ENCODE results near the gene VMP1.

VMP1 gene

DNA sequence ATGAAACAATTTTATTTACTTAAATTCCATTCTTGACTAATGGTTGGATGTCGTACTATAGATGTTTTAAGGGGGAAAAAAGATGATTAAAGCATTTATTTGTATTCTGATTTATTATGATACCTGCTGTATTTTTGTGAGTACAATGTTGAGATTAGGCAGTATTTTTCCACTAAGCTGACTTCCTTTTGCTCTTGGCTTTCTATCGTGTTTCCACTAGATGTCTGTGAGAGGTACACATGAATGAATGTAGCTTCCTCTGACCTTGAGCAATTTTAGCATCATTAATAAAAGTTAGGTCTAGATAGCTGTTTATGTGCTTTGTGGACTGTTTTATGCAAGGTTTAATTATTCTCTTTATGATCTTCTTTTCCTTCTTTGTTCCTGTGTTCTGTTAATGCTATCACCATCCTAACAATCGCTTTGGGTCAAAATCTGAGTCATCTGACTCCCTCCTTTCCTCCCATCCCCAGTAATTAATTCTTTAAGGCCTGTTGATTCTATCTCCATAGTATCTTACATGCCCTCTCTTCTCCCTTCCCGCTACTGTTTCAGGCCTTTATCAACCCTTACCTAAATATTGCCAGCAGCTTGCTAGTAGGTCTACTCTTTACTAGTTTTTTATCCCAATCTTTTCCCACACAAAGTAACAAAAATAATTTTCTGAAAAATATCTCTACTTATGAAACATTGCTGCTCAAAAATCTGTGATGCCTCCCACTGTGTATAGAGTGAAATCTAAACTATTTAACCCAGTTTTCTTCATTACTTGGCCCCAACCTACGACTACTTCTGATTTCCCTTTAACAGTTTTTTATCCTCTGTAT lies 76.0 kb downstream of the VMP1 start (continued):
- TF ChIP-seq, protein P1, sequence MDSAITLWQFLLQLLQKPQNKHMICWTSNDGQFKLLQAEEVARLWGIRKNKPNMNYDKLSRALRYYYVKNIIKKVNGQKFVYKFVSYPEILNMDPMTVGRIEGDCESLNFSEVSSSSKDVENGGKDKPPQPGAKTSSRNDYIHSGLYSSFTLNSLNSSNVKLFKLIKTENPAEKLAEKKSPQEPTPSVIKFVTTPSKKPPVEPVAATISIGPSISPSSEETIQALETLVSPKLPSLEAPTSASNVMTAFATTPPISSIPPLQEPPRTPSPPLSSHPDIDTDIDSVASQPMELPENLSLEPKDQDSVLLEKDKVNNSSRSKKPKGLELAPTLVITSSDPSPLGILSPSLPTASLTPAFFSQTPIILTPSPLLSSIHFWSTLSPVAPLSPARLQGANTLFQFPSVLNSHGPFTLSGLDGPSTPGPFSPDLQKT (IDR thresholded peaks at IDR 0.05; ENCODE audit: borderline replicate concordance, low read depth, low read length), result no peak
- TF ChIP-seq HOXD13 (CRISPR knock-in tag; IDR thresholded peaks at IDR 0.05; ENCODE audit: borderline replicate concordance) (no peak), SALL2 (tag by site-specific recombination; IDR thresholded peaks at IDR 0.05; ENCODE audit: borderline replicate concordance) (no peak), ZNF214 (tag by site-specific recombination; IDR thresholded peaks at IDR 0.05; ENCODE audit: borderline replicate concordance) (no peak), ZNF24 (tag by site-specific recombination; IDR thresholded peaks at IDR 0.05) (peak; percentile 52), ZNF558 (tag by site-specific recombination; IDR thresholded peaks at IDR 0.05) (no peak; the same call in 1 of the 2 replicates), ZNF707 (tag by site-specific recombination; IDR thresholded peaks at IDR 0.05) (no peak), SP7 (tag by site-specific recombination; IDR thresholded peaks at IDR 0.05) (peak; percentile 94), WT1 (tag by site-specific recombination; IDR thresholded peaks at IDR 0.05) (peak; percentile 95), ZNF311 (tag by site-specific recombination; IDR thresholded peaks at IDR 0.05; ENCODE audit: borderline replicate concordance) (no peak), ZFP37 (tag by site-specific recombination; IDR thresholded peaks at IDR 0.05) (no peak; the same call in 1 of the 2 replicates), ZNF133 (tag by site-specific recombination; IDR thresholded peaks at IDR 0.05) (no peak), ZNF366 (tag by site-specific recombination; conservative IDR thresholded peaks at IDR 0.05) (peak; percentile 77), KLF8 (tag by site-specific recombination; IDR thresholded peaks at IDR 0.05) (0 out of 2 replicates have a peak, but pooled peaks have one; percentile 8), ZNF629 (tag by site-specific recombination; IDR thresholded peaks at IDR 0.05) (no peak; the same call in 1 of the 2 replicates), ZBTB1 (tag by site-specific recombination; IDR thresholded peaks at IDR 0.05) (no peak), ZNF140 (tag by site-specific recombination; IDR thresholded peaks at IDR 0.05) (no peak), ZNF211 (tag by site-specific recombination; IDR thresholded peaks at IDR 0.05; ENCODE audit: low read depth) (no peak), RBAK (tag by site-specific recombination; IDR thresholded peaks at IDR 0.05) (no peak), ZNF76 (tag by site-specific recombination; IDR thresholded peaks at IDR 0.05; ENCODE audit: borderline replicate concordance, low read depth) (no peak), ZNF549 (tag by site-specific recombination; IDR thresholded peaks at IDR 0.05) (no peak), ZNF561 (tag by site-specific recombination; IDR thresholded peaks at IDR 0.05; ENCODE audit: borderline replicate concordance) (no peak), ZEB2 (tag by site-specific recombination; IDR thresholded peaks at IDR 0.05) (peak; percentile 73; the same call in 1 of the 2 replicates)
- TF ChIP-seq, protein P2, sequence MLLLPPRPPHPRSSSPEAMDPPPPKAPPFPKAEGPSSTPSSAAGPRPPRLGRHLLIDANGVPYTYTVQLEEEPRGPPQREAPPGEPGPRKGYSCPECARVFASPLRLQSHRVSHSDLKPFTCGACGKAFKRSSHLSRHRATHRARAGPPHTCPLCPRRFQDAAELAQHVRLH (tag by site-specific recombination; IDR thresholded peaks at IDR 0.05), result no peak
- TF ChIP-seq, protein P3, sequence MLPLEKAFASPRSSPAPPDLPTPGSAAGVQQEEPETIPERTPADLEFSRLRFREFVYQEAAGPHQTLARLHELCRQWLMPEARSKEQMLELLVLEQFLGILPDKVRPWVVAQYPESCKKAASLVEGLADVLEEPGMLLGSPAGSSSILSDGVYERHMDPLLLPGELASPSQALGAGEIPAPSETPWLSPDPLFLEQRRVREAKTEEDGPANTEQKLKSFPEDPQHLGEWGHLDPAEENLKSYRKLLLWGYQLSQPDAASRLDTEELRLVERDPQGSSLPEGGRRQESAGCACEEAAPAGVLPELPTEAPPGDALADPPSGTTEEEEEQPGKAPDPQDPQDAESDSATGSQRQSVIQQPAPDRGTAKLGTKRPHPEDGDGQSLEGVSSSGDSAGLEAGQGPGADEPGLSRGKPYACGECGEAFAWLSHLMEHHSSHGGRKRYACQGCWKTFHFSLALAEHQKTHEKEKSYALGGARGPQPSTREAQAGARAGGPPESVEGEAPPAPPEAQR (tag by site-specific recombination; IDR thresholded peaks at IDR 0.05), result no peak
- TF ChIP-seq, protein P4, sequence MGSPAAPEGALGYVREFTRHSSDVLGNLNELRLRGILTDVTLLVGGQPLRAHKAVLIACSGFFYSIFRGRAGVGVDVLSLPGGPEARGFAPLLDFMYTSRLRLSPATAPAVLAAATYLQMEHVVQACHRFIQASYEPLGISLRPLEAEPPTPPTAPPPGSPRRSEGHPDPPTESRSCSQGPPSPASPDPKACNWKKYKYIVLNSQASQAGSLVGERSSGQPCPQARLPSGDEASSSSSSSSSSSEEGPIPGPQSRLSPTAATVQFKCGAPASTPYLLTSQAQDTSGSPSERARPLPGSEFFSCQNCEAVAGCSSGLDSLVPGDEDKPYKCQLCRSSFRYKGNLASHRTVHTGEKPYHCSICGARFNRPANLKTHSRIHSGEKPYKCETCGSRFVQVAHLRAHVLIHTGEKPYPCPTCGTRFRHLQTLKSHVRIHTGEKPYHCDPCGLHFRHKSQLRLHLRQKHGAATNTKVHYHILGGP (tag by site-specific recombination; IDR thresholded peaks at IDR 0.05), result no peak
- TF ChIP-seq, protein P5, sequence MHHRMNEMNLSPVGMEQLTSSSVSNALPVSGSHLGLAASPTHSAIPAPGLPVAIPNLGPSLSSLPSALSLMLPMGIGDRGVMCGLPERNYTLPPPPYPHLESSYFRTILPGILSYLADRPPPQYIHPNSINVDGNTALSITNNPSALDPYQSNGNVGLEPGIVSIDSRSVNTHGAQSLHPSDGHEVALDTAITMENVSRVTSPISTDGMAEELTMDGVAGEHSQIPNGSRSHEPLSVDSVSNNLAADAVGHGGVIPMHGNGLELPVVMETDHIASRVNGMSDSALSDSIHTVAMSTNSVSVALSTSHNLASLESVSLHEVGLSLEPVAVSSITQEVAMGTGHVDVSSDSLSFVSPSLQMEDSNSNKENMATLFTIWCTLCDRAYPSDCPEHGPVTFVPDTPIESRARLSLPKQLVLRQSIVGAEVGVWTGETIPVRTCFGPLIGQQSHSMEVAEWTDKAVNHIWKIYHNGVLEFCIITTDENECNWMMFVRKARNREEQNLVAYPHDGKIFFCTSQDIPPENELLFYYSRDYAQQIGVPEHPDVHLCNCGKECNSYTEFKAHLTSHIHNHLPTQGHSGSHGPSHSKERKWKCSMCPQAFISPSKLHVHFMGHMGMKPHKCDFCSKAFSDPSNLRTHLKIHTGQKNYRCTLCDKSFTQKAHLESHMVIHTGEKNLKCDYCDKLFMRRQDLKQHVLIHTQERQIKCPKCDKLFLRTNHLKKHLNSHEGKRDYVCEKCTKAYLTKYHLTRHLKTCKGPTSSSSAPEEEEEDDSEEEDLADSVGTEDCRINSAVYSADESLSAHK (tag by site-specific recombination; IDR thresholded peaks at IDR 0.05), result peak; percentile 10; the same call in 1 of the 2 replicates
- TF ChIP-seq, protein P6, sequence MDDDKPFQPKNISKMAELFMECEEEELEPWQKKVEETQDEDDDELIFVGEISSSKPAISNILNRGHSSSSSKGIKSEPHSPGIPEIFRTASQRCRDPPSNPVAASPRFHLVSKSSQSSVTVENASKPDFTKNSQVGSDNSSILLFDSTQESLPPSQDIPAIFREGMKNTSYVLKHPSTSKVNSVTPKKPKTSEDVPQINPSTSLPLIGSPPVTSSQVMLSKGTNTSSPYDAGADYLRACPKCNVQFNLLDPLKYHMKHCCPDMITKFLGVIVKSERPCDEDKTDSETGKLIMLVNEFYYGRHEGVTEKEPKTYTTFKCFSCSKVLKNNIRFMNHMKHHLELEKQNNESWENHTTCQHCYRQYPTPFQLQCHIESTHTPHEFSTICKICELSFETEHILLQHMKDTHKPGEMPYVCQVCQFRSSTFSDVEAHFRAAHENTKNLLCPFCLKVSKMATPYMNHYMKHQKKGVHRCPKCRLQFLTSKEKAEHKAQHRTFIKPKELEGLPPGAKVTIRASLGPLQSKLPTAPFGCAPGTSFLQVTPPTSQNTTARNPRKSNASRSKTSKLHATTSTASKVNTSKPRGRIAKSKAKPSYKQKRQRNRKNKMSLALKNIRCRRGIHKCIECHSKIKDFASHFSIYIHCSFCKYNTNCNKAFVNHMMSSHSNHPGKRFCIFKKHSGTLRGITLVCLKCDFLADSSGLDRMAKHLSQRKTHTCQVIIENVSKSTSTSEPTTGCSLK (tag by site-specific recombination; IDR thresholded peaks at IDR 0.05), result no peak
- TF ChIP-seq, protein P7, sequence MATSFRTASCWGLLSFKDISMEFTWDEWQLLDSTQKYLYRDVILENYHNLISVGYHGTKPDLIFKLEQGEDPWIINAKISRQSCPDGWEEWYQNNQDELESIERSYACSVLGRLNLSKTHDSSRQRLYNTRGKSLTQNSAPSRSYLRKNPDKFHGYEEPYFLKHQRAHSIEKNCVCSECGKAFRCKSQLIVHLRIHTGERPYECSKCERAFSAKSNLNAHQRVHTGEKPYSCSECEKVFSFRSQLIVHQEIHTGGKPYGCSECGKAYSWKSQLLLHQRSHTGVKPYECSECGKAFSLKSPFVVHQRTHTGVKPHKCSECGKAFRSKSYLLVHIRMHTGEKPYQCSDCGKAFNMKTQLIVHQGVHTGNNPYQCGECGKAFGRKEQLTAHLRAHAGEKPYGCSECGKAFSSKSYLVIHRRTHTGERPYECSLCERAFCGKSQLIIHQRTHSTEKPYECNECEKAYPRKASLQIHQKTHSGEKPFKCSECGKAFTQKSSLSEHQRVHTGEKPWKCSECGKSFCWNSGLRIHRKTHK (tag by site-specific recombination; IDR thresholded peaks at IDR 0.05), result no peak
